HG03378 (cell line): ENCODE measurements around the gene PHGDH.
"Not testable (repeated sequence)": the region's sequence is repeated elsewhere in the genome, so short reads cannot be mapped to it uniquely, and the experiment has no call there.

Source experiments
- ATAC-seq: cut with Tn5 transposase; IDR thresholded peaks from one replicate; pipeline ENCODE4 v1.9.1; 2021; ENCODE audit warnings: mild to moderate bottlenecking, moderate library complexity; ENCODE audit not compliant: unreplicated experiment

The PHGDH gene

GRCh38 chr1:119786046-119786445 lies 74.3 kb downstream of the PHGDH start:
- not testable (repeated sequence) for ATAC-seq

DNA sequence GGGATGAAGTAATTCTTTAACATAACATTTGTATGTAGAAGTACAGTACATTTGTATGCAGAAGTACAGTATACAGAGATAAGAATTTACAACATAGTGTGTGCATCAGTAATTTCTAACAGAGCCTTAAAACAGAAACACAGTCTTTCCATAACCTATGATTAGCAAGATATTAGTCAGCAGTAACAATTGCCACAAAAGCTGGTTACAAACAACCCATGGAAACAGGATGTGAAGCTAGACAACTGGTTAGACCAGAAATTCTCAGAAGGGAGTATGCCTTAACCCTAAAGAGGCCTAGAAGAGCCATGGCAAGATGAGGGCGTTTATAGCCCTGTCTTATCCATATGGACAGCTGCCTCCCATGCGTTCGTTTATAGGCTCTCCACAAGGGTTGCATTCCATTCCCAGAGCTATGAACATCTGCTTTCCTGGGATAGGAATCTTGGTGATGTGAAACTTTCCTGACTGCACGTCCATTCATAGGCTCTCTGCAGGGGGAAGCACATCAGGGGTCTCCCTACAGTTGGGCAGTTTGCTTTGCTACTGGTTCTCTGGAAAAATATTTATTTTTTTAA lies 74.8 kb downstream of the PHGDH start:
- ATAC-seq, result not testable (repeated sequence)

GRCh38 chr1:119787776-119788175 lies 76.0 kb downstream of the PHGDH start:
- no peak for ATAC-seq

DNA sequence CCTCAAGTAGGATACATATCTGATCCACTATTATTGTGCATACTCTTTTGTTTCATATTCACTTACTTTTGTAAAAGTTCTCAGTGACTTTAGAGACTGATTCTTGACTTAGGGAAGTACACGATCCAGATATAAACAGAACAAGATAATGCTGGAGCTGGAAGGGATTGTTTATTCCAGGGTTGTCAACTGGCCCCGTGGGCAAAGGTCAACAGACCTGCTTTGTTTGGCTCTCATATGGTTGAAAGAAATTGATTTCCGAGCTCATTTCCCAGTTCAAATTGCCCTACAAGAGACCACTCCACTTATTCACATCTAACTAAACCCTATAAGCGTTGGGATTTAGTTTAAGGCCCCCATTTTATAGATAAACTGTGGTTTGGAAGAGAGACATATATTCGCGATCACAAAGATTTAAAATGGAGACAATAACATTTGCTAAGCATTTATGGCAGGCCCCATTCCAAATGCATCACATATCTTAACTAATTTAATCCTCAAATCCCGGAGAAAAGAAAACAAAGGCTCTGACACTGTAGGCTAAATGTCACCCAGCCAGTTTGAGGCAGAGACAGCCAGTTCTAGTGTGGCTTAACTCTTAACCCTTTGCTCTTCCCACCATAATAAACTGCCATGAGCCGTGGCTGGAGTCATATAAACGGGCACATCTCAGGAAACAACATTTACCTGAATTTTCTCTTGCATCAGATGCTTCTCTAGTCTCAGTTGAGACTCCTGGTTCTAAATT lies 78.9 kb downstream of the PHGDH start:
- no peak for ATAC-seq

GRCh38 chr1:119791377-119791776 lies 79.6 kb downstream of the PHGDH start:
- no peak for ATAC-seq
